H1 (cell line): ENCODE results near the gene SPIRE2.

Experiments
- CREB1 ChIP-seq: IDR thresholded peaks from 2 replicates; pipeline ENCODE4 v1.6.1; 2012; ENCODE audit warnings: inconsistent platforms
- EGR1 ChIP-seq: IDR thresholded peaks from 2 replicates; pipeline ENCODE4 v1.6.1; 2011; ENCODE audit warnings: low read depth, low read length, borderline replicate concordance
- EP300 ChIP-seq, 2 experiments: IDR thresholded peaks; 1 replicate in 1 of 2; 2 replicates in 1 of 2; pipeline ENCODE4 v1.6.1; 2011 to 2012; ENCODE audit warnings: low read depth in 2 of 2, low read length in 2 of 2, mild to moderate bottlenecking in 2 of 2, borderline replicate concordance in 1 of 2, inconsistent platforms in 1 of 2, moderate library complexity in 1 of 2
- TAF1 ChIP-seq: IDR thresholded peaks from 2 replicates; pipeline ENCODE4 v1.6.1; 2011; ENCODE audit warnings: mild to moderate bottlenecking, low read depth, low read length
- TF ChIP-seq, protein P1 (sequence below), 3 experiments: IDR thresholded peaks; 1 replicate in 2 of 3; 2 replicates in 1 of 3; pipeline versions ENCODE4 v1.5.1 to v1.6.1; 2011; ENCODE audit warnings: low read length in 3 of 3, mild to moderate bottlenecking in 3 of 3, inconsistent platforms in 2 of 3, low read depth in 1 of 3, moderate library complexity in 1 of 3; ENCODE audit not compliant: insufficient read depth in 1 of 3; ENCODE audit errors: control extremely low read depth in 1 of 3

DNA sequence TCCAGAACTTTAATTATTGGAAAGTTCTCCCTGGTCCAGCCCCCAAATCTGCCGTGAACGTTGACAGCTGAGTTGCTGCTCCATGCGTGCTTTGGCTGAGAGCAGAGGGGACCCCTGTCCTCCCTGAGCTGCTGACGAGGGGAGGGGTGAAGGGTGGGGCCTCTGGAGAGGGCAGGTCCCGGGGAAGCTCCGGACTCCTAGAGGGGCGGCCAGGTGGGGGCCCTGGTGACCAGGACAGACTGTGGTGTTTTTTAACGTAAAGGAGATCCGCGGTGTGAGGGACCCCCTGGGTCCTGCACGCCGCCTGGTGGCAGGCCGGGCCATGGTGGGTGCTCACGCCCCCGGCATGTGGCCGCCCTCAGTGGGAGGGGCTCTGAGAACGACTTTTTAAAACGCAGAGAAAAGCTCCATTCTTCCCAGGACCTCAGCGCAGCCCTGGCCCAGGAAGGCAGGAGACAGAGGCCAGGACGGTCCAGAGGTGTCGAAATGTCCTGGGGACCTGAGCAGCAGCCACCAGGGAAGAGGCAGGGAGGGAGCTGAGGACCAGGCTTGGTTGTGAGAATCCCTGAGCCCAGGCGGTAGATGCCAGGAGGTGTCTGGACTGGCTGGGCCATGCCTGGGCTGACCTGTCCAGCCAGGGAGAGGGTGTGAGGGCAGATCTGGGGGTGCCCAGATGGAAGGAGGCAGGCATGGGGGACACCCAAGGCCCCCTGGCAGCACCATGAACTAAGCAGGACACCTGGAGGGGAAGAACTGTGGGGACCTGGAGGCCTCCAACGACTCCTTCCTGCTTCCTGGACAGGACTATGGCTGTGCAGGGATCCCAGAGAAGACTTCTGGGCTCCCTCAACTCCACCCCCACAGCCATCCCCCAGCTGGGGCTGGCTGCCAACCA is 90.4 kb downstream of the SPIRE2 start, which contains the start of gene MC1R:
- TF ChIP-seq EP300 (IDR thresholded peaks at IDR 0.05; ENCODE audit: borderline replicate concordance in 1 of 2, low read depth in 2 of 2, low read length in 2 of 2) (no peak), TAF1 (no peak), EGR1 (no peak), CREB1 (no peak)
- TF ChIP-seq, protein P1, sequence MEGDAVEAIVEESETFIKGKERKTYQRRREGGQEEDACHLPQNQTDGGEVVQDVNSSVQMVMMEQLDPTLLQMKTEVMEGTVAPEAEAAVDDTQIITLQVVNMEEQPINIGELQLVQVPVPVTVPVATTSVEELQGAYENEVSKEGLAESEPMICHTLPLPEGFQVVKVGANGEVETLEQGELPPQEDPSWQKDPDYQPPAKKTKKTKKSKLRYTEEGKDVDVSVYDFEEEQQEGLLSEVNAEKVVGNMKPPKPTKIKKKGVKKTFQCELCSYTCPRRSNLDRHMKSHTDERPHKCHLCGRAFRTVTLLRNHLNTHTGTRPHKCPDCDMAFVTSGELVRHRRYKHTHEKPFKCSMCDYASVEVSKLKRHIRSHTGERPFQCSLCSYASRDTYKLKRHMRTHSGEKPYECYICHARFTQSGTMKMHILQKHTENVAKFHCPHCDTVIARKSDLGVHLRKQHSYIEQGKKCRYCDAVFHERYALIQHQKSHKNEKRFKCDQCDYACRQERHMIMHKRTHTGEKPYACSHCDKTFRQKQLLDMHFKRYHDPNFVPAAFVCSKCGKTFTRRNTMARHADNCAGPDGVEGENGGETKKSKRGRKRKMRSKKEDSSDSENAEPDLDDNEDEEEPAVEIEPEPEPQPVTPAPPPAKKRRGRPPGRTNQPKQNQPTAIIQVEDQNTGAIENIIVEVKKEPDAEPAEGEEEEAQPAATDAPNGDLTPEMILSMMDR (IDR thresholded peaks at IDR 0.05; ENCODE audit: control extremely low read depth in 1 of 3, insufficient read depth in 1 of 3, low read depth in 1 of 3, low read length in 3 of 3), result peak; percentile 27 to 51 (median 29); a peak in 3 of 4 replicates
